K562 (cell line): ENCODE measurements around the gene RAD17. TPM values are rescaled to one million over a fixed set of nuclear protein-coding genes. Genes with fewer than 3 reads are reported as not detected.
"Not testable (repeated sequence)": the region's sequence is repeated elsewhere in the genome, so short reads cannot be mapped to it uniquely, and the experiment has no call there.

ENCODE experiments used
- ATAC-seq: fragments of 200-7000 bp; cut with Tn5 transposase; 3 replicates; pipeline ENCODE4 v1.9.1; 2020; ENCODE audit warnings: moderate library complexity
- BruUV-seq: library from RNA; stranded (reverse); fragments of 400-500 nt; replicated peaks from 2 replicates; lab custom pipeline; 2021; lab: Mats Ljungman, UMichigan
- CTCF ChIA-PET: fragments of 300-600 bp; formaldehyde crosslinking; extraction: SDS; loops from one replicate; lab custom pipeline; 2021; ENCODE audit warnings: low intra/inter-chr PET ratio; lab: Yijun Ruan, JAX
- POLR2A ChIA-PET: fragments of 300-600, 350-650 bp; sonication (Branson Sonifier 250); formaldehyde crosslinking; extraction: SDS; loops from one replicate; lab custom pipeline; 2021; ENCODE audit warnings: antibody characterized with exemption, inconsistent platforms; lab: Yijun Ruan, JAX
- DNase-seq, 4 experiments: peaks; one replicate each; pipeline versions ENCODE4 v3.0.0 to v3.0.0-alpha.2; 2011 to 2018; ENCODE audit warnings: low spot score in 3 of 4, mixed read lengths in 3 of 4; ENCODE audit errors: extremely low read depth in 1 of 4
- FAIRE-seq: peaks from 2 replicates; lab custom pipeline; 2011; peaks lifted over from hg19 to GRCh38; lab: Jason Lieb, UNC
- H2AFZ ChIP-seq: 2 replicates; pipeline ENCODE4 v1.6.0; 2011; ENCODE audit warnings: low read depth, low read length, control low read depth, inconsistent platforms
- H3K27ac ChIP-seq: fragments of 200-600 bp; 3 replicates; pipeline ENCODE4 v1.8.0; 2011; ENCODE audit warnings: low read depth, mild to moderate bottlenecking, control low read depth, inconsistent platforms, low read length, moderate library complexity, mixed read lengths; ENCODE audit errors: extremely low read depth
- H3K27me3 ChIP-seq, 2 experiments: fragments of 300-600 bp in 1 of 2; 2 replicates in 1 of 2; 3 replicates in 1 of 2; pipeline versions ENCODE4 v1.6.0 to v1.8.0; 2011; ENCODE audit warnings: inconsistent platforms in 2 of 2, low read length in 2 of 2, mild to moderate bottlenecking in 1 of 2, mixed read lengths in 1 of 2, moderate library complexity in 1 of 2; ENCODE audit not compliant: control insufficient read depth in 2 of 2, insufficient read depth in 2 of 2
- H3K36me3 ChIP-seq: fragments of 300-600 bp; 3 replicates; pipeline ENCODE4 v1.8.0; 2011; ENCODE audit warnings: mild to moderate bottlenecking, low read length, inconsistent platforms; ENCODE audit not compliant: control insufficient read depth, insufficient read depth
- H3K4me1 ChIP-seq, 2 experiments: fragments of 200-600 bp in 1 of 2; replicated peaks in 1 of 2; 2 replicates in 1 of 2; 3 replicates in 1 of 2; pipeline versions ENCODE4 v1.5.1 to v1.8.0; 2011; ENCODE audit warnings: inconsistent platforms in 2 of 2, low read length in 2 of 2, mild to moderate bottlenecking in 1 of 2, mixed read lengths in 1 of 2, moderate library complexity in 1 of 2; ENCODE audit not compliant: control insufficient read depth in 2 of 2, insufficient read depth in 2 of 2
- H3K4me2 ChIP-seq: 2 replicates; pipeline ENCODE4 v1.6.1; 2011; ENCODE audit warnings: low read length, control low read depth, inconsistent platforms, mixed read lengths; ENCODE audit not compliant: insufficient read depth
- H3K4me3 ChIP-seq: fragments of 200-600 bp; sonication (generic), shearing (Covaris generic); 2 replicates; pipeline ENCODE4 v1.5.1; 2016; ENCODE audit warnings: control low read depth, inconsistent platforms
- H3K79me2 ChIP-seq: fragments of 200-600 bp; 3 replicates; pipeline ENCODE4 v1.8.0; 2011; ENCODE audit warnings: low read length, inconsistent platforms; ENCODE audit not compliant: control insufficient read depth, insufficient read depth
- H3K9ac ChIP-seq, 2 experiments: 2 replicates each; pipeline versions ENCODE4 v1.6.0 to v1.6.1; 2011; ENCODE audit warnings: low read depth in 2 of 2, low read length in 2 of 2, control low read depth in 1 of 2, inconsistent platforms in 1 of 2, mild to moderate bottlenecking in 1 of 2, mixed read lengths in 1 of 2; ENCODE audit not compliant: insufficient read depth in 1 of 2
- H3K9me1 ChIP-seq: one replicate; pipeline ENCODE4 v1.6.0; 2011; ENCODE audit warnings: inconsistent platforms, mild to moderate bottlenecking, low read length, moderate library complexity; ENCODE audit not compliant: control insufficient read depth, insufficient read depth
- H3K9me3 ChIP-seq: replicated peaks from 2 replicates; pipeline ENCODE4 v1.5.1; 2011; ENCODE audit warnings: low read depth, low read length, inconsistent platforms; ENCODE audit not compliant: control insufficient read depth, insufficient read depth
- H4K20me1 ChIP-seq: replicated peaks from 2 replicates; pipeline ENCODE4 v1.6.1; 2011; ENCODE audit warnings: low read length, inconsistent platforms, mixed read lengths; ENCODE audit not compliant: control insufficient read depth, insufficient read depth
- WGBS: fragments of 100-300 bp; shearing (Covaris generic); methylation state at CpG from one replicate; pipeline ENCODE4 v1.1.6; 2016; ENCODE audit warnings: low coverage, mixed read lengths; ENCODE audit not compliant: insufficient coverage; ENCODE audit errors: missing lambda C conversion rate; 5-methylcytosine and 5-hydroxymethylcytosine counted together
- in situ Hi-C: fragments of 300-500 bp; cut with MboI; formaldehyde crosslinking; loops from 4 replicates; pipeline ENCODE4 v1.15.0; 2018; ENCODE audit warnings: inconsistent platforms, mixed read lengths
- intact Hi-C: fragments of 100-400 bp; cut with micrococcal nuclease; formaldehyde crosslinking; loops from 2 replicates; pipeline ENCODE4 v1.14.2; 2022
- polyA plus RNA-seq, 8 experiments: library from polyadenylated mRNA; depleted of rRNA in 4 of 8; stranded (reverse) in 5 of 8; unstranded in 3 of 8; fragments of >200 nt; fragmentation: Nextera tagmentation in 2 of 8; fragmentation: Illumina TruSeq in 1 of 8; extraction: Ambion mirVana in 2 of 8; extraction: Trizol in 1 of 8; gene quantifications; 2 replicates each; pipeline versions ENCODE4 v1.2.1 to v1.2.3, GENCODE V29; 2011 to 2014; ENCODE audit warnings: inconsistent platforms in 1 of 8, missing spikeins in 1 of 8
- total RNA-seq, 7 experiments: library from RNA; depleted of rRNA in 6 of 7; stranded (reverse); fragments of >200 nt in 6 of 7; fragmentation: Illumina TruSeq in 2 of 7; extraction: Trizol in 2 of 7; gene quantifications; 2 replicates each; pipeline versions ENCODE4 v1.2.1 to v1.2.3, GENCODE V29; 2011 to 2021; ENCODE audit warnings: low replicate concordance in 1 of 7
- TF ChIP-seq, protein P1 (sequence below), 3 experiments: IDR thresholded peaks in 2 of 3; conservative IDR thresholded peaks in 1 of 3; 2 replicates each; pipeline ENCODE4 v1.5.1; 2011 to 2012; ENCODE audit warnings: low read length in 3 of 3, mild to moderate bottlenecking in 3 of 3, control low read depth in 2 of 3, improper control_type of control experiment in 1 of 3, inconsistent platforms in 1 of 3, low read depth in 1 of 3, mixed read lengths in 1 of 3, moderate library complexity in 1 of 3; ENCODE audit not compliant: insufficient read depth in 2 of 3

Gene RAD17
- total and polyA plus RNA-seq, 9 of the 15 experiments (the other 6 are each of a cell fraction or from before 2014, with no cell fraction given), result 21.1 to 50.1 (median 40.1) TPM

DNA sequence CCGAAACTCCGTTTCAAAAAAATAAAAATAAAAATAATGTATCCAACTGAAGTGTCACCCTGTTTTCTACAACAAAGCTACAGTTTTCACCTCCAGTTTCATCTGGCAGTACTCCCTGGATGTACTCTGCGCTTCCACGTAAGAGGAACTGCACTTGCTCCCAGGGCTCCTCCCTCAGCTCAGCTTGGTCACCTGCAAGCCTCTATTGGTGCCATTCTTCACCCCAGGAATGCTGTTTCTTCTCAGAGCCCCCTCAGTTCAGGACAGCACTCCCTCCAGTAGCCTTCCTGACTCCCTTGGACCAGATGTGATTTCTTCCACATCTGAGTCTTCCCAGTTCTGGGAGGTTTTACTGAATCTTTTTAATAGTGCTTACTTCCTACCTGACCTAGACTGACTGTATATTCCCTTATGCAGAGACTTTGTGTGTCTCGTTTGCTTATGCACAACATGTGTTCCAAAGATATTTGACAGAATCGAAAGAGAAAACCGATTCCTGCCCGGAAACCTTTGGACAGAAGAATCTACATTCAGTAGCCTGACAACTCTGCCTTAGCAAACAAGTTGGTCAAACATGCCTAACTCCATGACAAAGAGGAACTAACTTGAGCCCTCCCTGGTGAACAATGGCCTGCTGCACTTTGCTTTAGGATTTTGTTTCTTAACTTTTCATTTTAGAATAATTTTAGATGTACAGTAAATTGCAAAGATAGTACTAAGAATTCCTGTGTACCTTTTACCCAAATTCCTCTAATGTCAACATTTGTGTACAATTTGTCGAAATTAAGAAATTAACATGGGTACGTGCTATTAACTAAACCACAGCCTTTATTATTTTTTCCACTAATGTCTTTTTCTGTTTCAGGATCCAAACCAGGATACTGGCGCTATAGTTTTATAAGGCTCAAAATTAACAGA, 37.8 kb upstream of the RAD17 start (continued):
- TF ChIP-seq, protein P1, sequence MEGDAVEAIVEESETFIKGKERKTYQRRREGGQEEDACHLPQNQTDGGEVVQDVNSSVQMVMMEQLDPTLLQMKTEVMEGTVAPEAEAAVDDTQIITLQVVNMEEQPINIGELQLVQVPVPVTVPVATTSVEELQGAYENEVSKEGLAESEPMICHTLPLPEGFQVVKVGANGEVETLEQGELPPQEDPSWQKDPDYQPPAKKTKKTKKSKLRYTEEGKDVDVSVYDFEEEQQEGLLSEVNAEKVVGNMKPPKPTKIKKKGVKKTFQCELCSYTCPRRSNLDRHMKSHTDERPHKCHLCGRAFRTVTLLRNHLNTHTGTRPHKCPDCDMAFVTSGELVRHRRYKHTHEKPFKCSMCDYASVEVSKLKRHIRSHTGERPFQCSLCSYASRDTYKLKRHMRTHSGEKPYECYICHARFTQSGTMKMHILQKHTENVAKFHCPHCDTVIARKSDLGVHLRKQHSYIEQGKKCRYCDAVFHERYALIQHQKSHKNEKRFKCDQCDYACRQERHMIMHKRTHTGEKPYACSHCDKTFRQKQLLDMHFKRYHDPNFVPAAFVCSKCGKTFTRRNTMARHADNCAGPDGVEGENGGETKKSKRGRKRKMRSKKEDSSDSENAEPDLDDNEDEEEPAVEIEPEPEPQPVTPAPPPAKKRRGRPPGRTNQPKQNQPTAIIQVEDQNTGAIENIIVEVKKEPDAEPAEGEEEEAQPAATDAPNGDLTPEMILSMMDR (IDR thresholded peaks at IDR 0.05 in 2 of 3, conservative IDR thresholded peaks at IDR 0.05 in 1 of 3; ENCODE audit: insufficient read depth in 2 of 3, low read depth in 1 of 3, low read length in 3 of 3), result no peak

- H3K4me3 ChIP-seq, H4K20me1 ChIP-seq, H3K4me2 ChIP-seq, in situ Hi-C loops, H3K9me3 ChIP-seq, CTCF ChIA-PET, H3K27me3 ChIP-seq, H2AFZ ChIP-seq, BruUV-seq, H3K36me3 ChIP-seq, FAIRE-seq, H3K9ac ChIP-seq, H3K9me1 ChIP-seq, DNase-seq, H3K27ac ChIP-seq, ATAC-seq: not testable (repeated sequence)
- WGBS, result 89% methylated on average over 18 of the region's 25 CpGs
- intact Hi-C loops, result loop anchor here (1.0 to 10.0 kb wide), 3 partner anchors 67 to 309 kb away; no protein-coding TSS in a partner anchor
- peaks cover 7 to 33% of the 10 kb centered on the region in 2 experiments; a peak in 4 of 5 replicates for H3K4me1 ChIP-seq
- POLR2A ChIA-PET, result interaction anchor here (1.1 kb wide), 1 partner anchor 8 kb away, joined by 3 read pairs; no protein-coding TSS in a partner anchor
- peaks cover 14% of the 10 kb centered on the region; the same call in 2 of the 3 replicates for H3K79me2 ChIP-seq
These were observed 35.8 kb upstream of the RAD17 start for GRCh38 chr5:69333668-69334315.
